Transverse colon (tissue), 4 donors: Measurements from ENCODE around the gene IDS. TPM values are rescaled to one million over a fixed set of nuclear protein-coding genes. Genes with fewer than 3 reads are reported as not detected.

Experiments
- DNase-seq: peaks from one replicate; pipeline ENCODE4 v3.0.0-alpha.2; 2019
- H3K27ac ChIP-seq, 4 donors: fragments of 200-600 bp; sonication (generic); 2 replicates each; pipeline ENCODE4 v1.5.1; 2016 to 2018; ENCODE audit warnings: inconsistent platforms in 4 of 4
- H3K27me3 ChIP-seq: fragments of 200-600 bp; sonication (generic); 2 replicates; pipeline ENCODE4 v1.5.1; 2017; ENCODE audit warnings: inconsistent platforms
- H3K36me3 ChIP-seq, 4 donors: fragments of 200-600 bp; sonication (generic); 2 replicates each; pipeline ENCODE4 v1.5.1; 2017 to 2019; ENCODE audit warnings: inconsistent platforms in 4 of 4
- H3K4me1 ChIP-seq, 4 donors: fragments of 200-600 bp; sonication (generic); 2 replicates each; pipeline ENCODE4 v1.5.1; 2017 to 2020; ENCODE audit warnings: inconsistent platforms in 4 of 4
- H3K4me3 ChIP-seq, 4 donors: fragments of 200-600 bp; sonication (generic); 1 replicate in 1 of 4; 2 replicates in 3 of 4; pipeline versions ENCODE4 v1.5.1 to v1.6.1; 2017 to 2019; ENCODE audit warnings: inconsistent platforms in 4 of 4
- H3K9me3 ChIP-seq, 2 donors: fragments of 200-600 bp; sonication (generic); 2 replicates each; pipeline ENCODE4 v1.5.1; 2017 to 2019; ENCODE audit warnings: inconsistent platforms in 2 of 2
- EP300 ChIP-seq: sonication (generic); formaldehyde crosslinking; IDR thresholded peaks from one replicate; pipeline ENCODE4 v1.6.1; 2017; ENCODE audit warnings: antibody characterized with exemption, low read depth
- POLR2A ChIP-seq: fragments of 450-650 bp; IDR thresholded peaks from one replicate; pipeline ENCODE4 v1.6.1; 2016; ENCODE audit warnings: antibody characterized with exemption, mild to moderate bottlenecking, moderate library complexity
- POLR2AphosphoS5 ChIP-seq, 3 donors: sonication (generic); formaldehyde crosslinking; IDR thresholded peaks; one replicate each; pipeline ENCODE4 v1.6.1; 2016; ENCODE audit warnings: antibody characterized with exemption in 3 of 3
- WGBS, 2 donors: methylation state at CpG; one replicate each; pipeline ENCODE4 v1.1.5; 2018; ENCODE audit warnings: low coverage in 1 of 2; 5-methylcytosine and 5-hydroxymethylcytosine counted together
- in situ Hi-C, 4 donors: fragments of 200-750 bp; cut with MboI; loops; one replicate each; pipeline versions ENCODE4 v1.15.0 to v1.15.1; 2017; ENCODE audit warnings: low sequenced_read_pairs in 3 of 4, low pct_ligation_motif_present in 1 of 4, low pct_unique_long_range_greater_than_20kb in 1 of 4
- intact Hi-C: fragments of 100-400 bp; cut with DNase I; formaldehyde crosslinking; loops from one replicate; pipeline ENCODE4 v1.15.1; 2023; ENCODE audit warnings: low total_unique reads
- total RNA-seq, 4 donors: library from RNA; depleted of rRNA; stranded (reverse); fragments of >200 nt; gene quantifications; one replicate each; pipeline ENCODE4 v1.1.0, GENCODE V29; 2016
- TF ChIP-seq, protein P1 (sequence below), 5 experiments: fragments of 200-600 bp in 3 of 5; fragments of 450-650 bp in 2 of 5; sonication (generic) in 3 of 5; IDR thresholded peaks; 1 replicate in 2 of 5; 2 replicates in 3 of 5; pipeline ENCODE4 v1.5.1; 2016 to 2017; ENCODE audit warnings: antibody characterized with exemption in 5 of 5, inconsistent platforms in 3 of 5, mild to moderate bottlenecking in 2 of 5, moderate library complexity in 1 of 5

The IDS gene
- total RNA-seq, 4 donors from 2014 or later, result 52.5 to 137 (median 59.2) TPM

GRCh38 chrX:149453030-149453429 lies 52.1 kb downstream of the IDS start:
- Histone ChIP-seq H3K36me3 (no peaks in the 10 kb centered on the region), H3K4me3 (no peak overlapping the region), H3K4me1 (no peaks in the 10 kb centered on the region), H3K27ac (no peak overlapping the region), H3K9me3 (no peaks in the 10 kb centered on the region), H3K27me3 (no peaks in the 10 kb centered on the region)
- intact Hi-C loops (no loop called here), in situ Hi-C loops (loop anchor here in 1 of 4 donors (25.0 kb wide), 1 partner anchor 1416 kb away; no protein-coding TSS in a partner anchor)
- no peak for TF ChIP-seq EP300
- no peak for TF ChIP-seq POLR2AphosphoS5 (IDR thresholded peaks at IDR 0.05)
- no peak for DNase-seq
- 60 to 71% methylated on average over 2 of the region's 2 CpGs for WGBS, 2 donors

DNA sequence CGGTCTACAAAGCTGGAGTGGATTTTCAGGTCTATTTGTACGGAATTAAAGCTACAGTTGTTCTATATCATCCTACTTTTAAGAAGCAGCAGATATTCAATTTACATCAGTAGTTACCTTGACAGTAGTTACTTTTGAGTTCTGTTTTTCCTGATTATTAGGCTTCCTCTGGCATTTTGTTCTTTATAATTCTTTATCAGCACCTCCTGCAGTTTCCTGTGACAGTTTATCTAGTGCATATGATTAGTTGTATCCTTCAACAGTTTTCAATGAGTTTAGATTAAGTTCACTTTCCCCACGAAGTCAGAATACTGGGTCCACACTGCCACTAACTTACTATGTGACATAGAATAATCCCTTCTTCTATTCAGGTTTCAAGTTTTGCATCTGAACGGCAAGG lies 71.7 kb downstream of the IDS start:
- H3K27me3 ChIP-seq, result no peaks in the 10 kb centered on the region
- in situ Hi-C loops, result no loop called here
- no peak for TF ChIP-seq POLR2A
- H3K36me3 ChIP-seq, result no peaks in the 10 kb centered on the region
- H3K9me3 ChIP-seq, result no peaks in the 10 kb centered on the region
- 56% methylated on average over 4 of the region's 4 CpGs; no CpG with 5 or more reads in 1 of the 2 donors for WGBS, 2 donors
- H3K4me1 ChIP-seq, result no peaks in the 10 kb centered on the region
- H3K27ac ChIP-seq, result no peak overlapping the region
- no peak for DNase-seq
- intact Hi-C loops, result no loop called here
- no peak overlapping the region for H3K4me3 ChIP-seq

- H3K4me1 ChIP-seq, result no peaks in the 10 kb centered on the region
- H3K27me3 ChIP-seq, result no peaks in the 10 kb centered on the region
- no peak overlapping the region for H3K4me3 ChIP-seq
- H3K27ac ChIP-seq, result no peak overlapping the region
- WGBS, 2 donors, result 82 to 83% methylated on average over 3 to 4 of the region's 4 CpGs
- no peak for DNase-seq
- TF ChIP-seq, protein P1, sequence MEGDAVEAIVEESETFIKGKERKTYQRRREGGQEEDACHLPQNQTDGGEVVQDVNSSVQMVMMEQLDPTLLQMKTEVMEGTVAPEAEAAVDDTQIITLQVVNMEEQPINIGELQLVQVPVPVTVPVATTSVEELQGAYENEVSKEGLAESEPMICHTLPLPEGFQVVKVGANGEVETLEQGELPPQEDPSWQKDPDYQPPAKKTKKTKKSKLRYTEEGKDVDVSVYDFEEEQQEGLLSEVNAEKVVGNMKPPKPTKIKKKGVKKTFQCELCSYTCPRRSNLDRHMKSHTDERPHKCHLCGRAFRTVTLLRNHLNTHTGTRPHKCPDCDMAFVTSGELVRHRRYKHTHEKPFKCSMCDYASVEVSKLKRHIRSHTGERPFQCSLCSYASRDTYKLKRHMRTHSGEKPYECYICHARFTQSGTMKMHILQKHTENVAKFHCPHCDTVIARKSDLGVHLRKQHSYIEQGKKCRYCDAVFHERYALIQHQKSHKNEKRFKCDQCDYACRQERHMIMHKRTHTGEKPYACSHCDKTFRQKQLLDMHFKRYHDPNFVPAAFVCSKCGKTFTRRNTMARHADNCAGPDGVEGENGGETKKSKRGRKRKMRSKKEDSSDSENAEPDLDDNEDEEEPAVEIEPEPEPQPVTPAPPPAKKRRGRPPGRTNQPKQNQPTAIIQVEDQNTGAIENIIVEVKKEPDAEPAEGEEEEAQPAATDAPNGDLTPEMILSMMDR (IDR thresholded peaks at IDR 0.05), result no peak
- TF ChIP-seq POLR2A (no peak), EP300 (no peak), POLR2AphosphoS5 (IDR thresholded peaks at IDR 0.05) (no peak)
- no peaks in the 10 kb centered on the region for H3K9me3 ChIP-seq
- no peaks in the 10 kb centered on the region for H3K36me3 ChIP-seq
- in situ Hi-C loops, result no loop called here
- intact Hi-C loops, result no loop called here
Observed at GRCh38 chrX:149433051-149433450, 72.1 kb downstream of the IDS start.

Other genes starting within 250 kb of the IDS start
- 10 to 100 TPM; 12.3 to 30.7 (median 17.7) TPM for gene EOLA1, start 35.7 kb upstream of the IDS start, total RNA-seq
- not detected for gene HSFX3, start 44.6 kb upstream of the IDS start, total RNA-seq
- gene MAGEA9B, start 82.2 kb upstream of the IDS start, total RNA-seq, result not detected
- gene HSFX2, start 90.0 kb upstream of the IDS start, total RNA-seq, result not detected
- 10 to 100 TPM in 2 of 4 donors, 1 to 10 TPM in 2; 2.2 to 26.8 (median 12.0) TPM for gene TMEM185A, start 126.5 kb upstream of the IDS start, total RNA-seq
- gene MAGEA11, start 206.8 kb upstream of the IDS start, total RNA-seq, result not detected